HG02678 (cell line): ENCODE measurements around the gene DOP1B.
"Not testable (repeated sequence)": the region's sequence is repeated elsewhere in the genome, so short reads cannot be mapped to it uniquely, and the experiment has no call there.

Experiments
- ATAC-seq: cut with Tn5 transposase; IDR thresholded peaks from one replicate; pipeline ENCODE4 v1.9.1; 2021; ENCODE audit warnings: mild to moderate bottlenecking, moderate library complexity; ENCODE audit not compliant: unreplicated experiment

The DOP1B gene, protein sequence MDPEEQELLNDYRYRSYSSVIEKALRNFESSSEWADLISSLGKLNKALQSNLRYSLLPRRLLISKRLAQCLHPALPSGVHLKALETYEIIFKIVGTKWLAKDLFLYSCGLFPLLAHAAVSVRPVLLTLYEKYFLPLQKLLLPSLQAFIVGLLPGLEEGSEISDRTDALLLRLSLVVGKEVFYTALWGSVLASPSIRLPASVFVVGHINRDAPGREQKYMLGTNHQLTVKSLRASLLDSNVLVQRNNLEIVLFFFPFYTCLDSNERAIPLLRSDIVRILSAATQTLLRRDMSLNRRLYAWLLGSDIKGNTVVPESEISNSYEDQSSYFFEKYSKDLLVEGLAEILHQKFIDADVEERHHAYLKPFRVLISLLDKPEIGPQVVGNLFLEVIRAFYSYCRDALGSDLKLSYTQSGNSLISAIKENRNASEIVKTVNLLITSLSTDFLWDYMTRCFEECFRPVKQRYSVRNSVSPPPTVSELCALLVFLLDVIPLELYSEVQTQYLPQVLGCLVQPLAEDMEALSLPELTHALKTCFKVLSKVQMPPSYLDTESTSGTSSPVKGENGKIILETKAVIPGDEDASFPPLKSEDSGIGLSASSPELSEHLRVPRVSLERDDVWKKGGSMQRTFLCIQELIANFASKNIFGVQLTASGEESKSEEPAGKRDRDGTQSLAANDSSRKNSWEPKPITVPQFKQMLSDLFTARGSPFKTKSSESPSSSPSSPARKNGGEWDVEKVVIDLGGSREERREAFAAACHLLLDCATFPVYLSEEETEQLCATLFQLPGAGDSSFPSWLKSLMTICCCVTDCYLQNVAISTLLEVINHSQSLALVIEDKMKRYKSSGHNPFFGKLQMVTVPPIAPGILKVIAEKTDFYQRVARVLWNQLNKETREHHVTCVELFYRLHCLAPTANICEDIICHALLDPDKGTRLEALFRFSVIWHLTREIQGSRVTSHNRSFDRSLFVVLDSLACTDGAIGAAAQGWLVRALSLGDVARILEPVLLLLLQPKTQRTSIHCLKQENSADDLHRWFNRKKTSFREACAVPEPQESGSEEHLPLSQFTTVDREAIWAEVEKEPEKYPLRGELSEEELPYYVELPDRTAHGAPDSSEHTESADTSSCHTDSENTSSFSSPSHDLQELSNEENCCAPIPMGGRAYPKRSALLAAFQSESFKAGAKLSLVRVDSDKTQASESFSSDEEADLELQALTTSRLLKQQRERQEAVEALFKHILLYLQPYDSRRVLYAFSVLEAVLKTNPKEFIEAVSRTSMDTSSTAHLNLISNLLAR (N-terminal part only)

DNA sequence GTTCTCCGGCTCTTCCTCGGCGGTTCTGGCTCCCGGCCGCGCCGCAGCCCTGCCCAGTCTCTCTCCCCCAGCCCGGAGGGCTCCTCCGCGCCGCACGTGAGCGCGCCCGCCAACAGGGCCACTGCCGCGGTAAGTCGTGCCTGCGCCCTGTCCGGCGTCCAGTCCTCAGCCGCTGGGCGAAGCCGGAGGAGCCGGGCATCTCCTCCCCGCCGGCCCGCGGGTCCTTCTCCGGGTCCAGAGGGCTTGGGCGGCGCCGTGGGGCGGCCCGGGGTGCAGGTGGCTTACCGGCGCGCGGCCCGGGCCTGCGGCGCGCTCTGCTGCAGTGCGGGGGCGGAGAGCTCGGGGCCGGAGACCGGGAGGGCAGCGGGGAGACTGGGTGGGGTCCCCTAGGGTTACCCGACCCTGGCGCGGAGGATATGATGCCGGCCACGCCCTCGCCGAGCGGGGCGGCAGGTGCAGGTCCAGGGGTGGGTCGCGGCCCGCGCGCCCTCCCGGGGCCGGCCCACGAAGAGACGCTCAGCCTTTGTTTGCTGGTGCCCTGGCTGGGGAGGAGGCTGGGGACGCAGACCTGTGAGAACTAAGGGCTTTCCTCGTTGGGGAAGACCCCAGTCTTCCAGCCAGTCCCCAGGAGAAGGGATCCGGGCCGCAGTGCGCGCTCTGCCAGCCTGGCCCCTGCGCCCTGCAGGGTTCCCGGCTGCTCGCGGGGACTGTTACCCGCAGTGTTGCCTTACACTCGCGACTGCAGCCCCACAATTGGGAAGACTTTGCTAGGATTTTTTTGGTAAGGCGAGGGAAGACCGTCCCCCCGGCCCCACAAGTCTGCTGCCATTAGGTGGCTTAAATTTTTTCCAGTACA is at the start of gene DOP1B:
Gene DOP1B, plus strand, starts transcription at position 10 of the 856 bp plus-strand sequence. CDS start 7,910 bp downstream, outside the sequence.
- ATAC-seq: peak; percentile 25

- ATAC-seq: no peak
Measured at GRCh38 chr21:36109868-36110267, 46.8 kb upstream of the DOP1B start.

DNA sequence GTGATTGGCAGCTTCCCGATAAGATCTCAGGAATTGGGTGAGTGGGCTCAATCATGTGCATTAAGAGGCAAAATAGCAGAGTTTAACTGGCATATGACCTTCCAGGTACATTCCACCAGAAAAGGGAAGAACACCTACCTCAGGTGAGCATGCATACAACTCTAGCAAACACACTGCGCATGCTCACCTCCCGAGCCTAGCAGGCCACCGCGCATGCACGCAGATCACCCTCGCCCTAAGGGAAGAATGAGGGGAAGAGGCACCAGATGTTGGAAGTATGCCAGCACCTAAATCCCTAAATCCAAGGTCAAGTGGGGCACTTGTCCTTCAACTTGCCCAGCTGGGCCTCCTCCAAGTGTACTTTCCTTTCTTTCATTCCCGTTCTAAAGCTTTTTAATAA is 45.4 kb upstream of the DOP1B start:
- ATAC-seq: no peak

DNA sequence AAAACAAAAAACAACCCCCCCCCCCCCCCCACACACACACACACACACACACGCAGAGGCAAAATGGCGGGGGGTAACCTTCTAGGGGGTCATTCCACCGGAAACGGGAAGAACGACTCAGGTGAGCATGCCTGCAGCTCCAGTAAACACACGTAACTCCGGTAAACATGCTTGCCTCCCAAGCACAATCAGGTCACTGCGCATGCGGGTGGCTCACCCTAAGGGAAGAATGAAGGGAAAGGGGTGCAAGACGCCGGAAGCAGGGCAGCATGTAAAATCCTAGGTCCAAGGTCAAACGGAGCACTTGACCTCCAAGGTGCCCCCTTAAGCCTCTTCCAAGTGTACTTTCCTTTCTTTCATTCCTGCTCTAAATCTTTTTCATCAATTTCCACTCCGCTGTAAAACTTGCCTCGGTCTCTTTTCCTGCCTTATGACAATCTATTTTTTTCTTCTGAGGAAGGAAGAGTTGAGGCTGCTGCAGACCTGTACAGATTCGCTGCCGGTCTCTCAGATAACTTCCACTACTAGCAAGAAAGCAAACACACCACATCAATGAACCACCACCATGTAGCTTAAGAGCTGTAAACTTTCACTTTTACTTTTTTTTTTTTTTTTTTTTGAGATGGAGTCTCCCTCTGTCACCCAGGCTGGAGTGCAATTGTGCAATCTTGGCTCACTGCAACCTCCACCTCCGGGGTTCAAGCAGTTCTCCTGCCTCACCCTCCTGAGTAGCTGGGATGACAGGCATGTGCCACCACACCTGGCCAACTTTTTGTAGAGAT is 42.8 kb upstream of the DOP1B start:
- no peak for ATAC-seq

- no peak for ATAC-seq
Measured at GRCh38 chr21:36115138-36115730, 41.4 kb upstream of the DOP1B start.

DNA sequence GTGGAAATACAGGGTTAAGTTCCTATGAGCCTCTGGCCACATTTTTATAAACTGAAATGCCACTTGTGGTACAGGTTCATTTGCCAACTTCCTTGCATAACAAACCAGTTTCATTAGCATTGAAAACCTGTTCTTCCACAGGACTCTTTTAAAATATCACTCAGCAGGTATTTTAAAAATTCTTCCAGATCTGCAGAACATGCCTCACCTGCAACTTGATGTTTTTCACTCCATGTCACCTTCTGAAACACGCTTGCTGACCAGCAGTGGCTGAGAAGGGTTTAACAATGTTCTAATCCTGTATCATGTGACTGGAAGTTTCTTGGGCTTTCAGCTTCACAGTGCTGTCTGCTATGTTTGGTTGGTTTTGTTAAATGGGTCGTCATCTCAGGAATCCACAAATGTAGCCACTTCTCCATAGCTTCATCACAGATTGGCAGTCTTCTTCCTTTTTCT is 39.3 kb upstream of the DOP1B start:
- no peak for ATAC-seq

DNA sequence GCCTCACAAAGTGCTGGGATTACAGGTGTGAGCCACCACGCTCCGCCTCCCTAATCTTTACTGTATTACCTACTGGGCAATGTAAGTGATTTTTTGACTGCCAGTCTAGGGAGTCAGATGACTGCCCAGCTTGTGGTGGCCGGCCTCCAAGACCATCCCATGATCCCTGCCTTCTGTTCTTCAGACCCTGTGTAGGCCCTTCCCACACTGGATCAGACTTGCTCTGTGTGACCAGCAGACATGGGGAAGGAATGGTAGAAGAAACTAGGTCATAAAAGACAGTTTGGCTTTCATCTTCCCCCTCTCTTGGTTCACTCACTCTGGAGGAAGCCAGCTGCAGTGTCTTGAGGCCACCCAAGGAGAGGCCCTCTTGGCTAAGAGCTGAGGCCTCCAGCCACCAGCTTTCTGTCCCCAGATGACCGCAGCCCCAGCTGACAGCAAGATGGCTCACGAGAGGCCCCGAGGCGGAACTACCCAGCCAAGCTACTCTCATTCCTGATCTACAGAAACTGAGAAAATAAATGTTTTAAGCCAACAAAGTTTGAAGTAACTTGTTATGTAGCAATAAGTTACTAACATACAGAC is 36.2 kb upstream of the DOP1B start:
- ATAC-seq: no peak

GRCh38 chr21:36122977-36123376 is 33.6 kb upstream of the DOP1B start:
- no peak for ATAC-seq

DNA sequence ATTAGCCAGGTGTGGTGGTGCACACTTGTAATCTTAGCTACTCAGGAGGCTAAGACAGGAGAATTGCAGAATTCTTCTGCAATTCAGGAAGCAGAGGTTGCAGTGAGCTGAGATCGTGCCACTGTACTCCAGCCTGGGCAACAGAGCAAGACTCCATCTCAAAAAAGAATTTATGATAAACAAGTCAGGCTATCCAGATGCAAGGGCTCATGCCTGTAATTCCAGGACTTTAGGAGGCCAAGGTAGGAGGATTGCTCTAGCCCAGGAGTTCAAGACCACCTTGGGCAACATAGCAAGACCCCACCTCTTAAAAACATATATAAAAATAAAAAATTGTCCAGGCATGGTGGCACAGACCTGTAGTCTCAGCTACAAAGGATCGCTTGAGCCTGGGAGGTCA is 32.2 kb upstream of the DOP1B start:
- no peak for ATAC-seq

- peak; percentile 44 for ATAC-seq
Measured at GRCh38 chr21:36125512-36126207, 31.0 kb upstream of the DOP1B start.

GRCh38 chr21:36126208-36126565 is 30.4 kb upstream of the DOP1B start:
- no peak for ATAC-seq

GRCh38 chr21:36126621-36127110 is 30.0 kb upstream of the DOP1B start:
- ATAC-seq: no peak

- no peak for ATAC-seq
Measured at GRCh38 chr21:36127250-36127904, 29.2 kb upstream of the DOP1B start.

- no peak for ATAC-seq
Measured at GRCh38 chr21:36127977-36128376, 28.6 kb upstream of the DOP1B start.

DNA sequence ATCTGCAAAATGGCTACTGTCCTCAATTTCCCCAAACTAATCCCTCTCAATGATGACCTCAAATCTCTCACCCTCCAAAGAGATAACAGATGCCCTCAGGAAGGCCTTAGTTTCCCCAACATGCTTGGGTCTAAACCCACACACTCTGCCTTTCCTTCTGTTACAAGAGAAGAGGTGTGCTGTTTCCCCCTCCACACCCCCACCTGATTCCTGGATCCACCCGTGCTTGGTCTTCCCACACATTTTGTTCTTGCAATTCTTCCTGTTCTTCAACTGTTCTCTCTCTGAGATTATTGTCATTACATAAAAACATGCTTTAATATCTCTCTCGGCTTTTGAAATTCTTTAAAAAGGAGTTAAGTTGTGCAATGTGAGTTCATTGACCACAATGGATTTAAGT is 27.4 kb upstream of the DOP1B start:
- no peak for ATAC-seq

- ATAC-seq: not testable (repeated sequence)
Measured at GRCh38 chr21:36130414-36130762, 26.2 kb upstream of the DOP1B start.

GRCh38 chr21:36130839-36131238 is 25.8 kb upstream of the DOP1B start:
- not testable (repeated sequence) for ATAC-seq
